Naive B cell (primary cell): ENCODE data around the gene TRIM26. TPM values are rescaled to one million over a fixed set of nuclear protein-coding genes. Genes with fewer than 3 reads are reported as not detected.
"Not testable (repeated sequence)": the region's sequence is repeated elsewhere in the genome, so short reads cannot be mapped to it uniquely, and the experiment has no call there.

Source experiments
- ATAC-seq, 2 donors: fragments of 150-1000 bp; cut with Tn5 transposase; 2 replicates each; pipeline ENCODE4 v1.10.0; 2021; ENCODE audit warnings: low read depth in 2 of 2, mild to moderate bottlenecking in 2 of 2, moderate library complexity in 2 of 2
- DNase-seq: peaks from one replicate; pipeline ENCODE4 v3.0.0; 2022
- H3K27ac Mint-ChIP-seq, 6 donors: one replicate each; pipeline ENCODE4 v1.8.0; 2020 to 2022; ENCODE audit warnings: mild to moderate bottlenecking in 6 of 6, mixed read lengths in 6 of 6, moderate library complexity in 5 of 6, inconsistent platforms in 2 of 6
- H3K27me3 Mint-ChIP-seq, 3 donors: one replicate each; pipeline ENCODE4 v1.8.0; 2021 to 2022; ENCODE audit warnings: mixed read lengths in 3 of 3, mild to moderate bottlenecking in 1 of 3
- H3K36me3 Mint-ChIP-seq, 2 donors: one replicate each; pipeline ENCODE4 v1.8.0; 2020 to 2022; ENCODE audit warnings: mixed read lengths in 2 of 2, inconsistent platforms in 1 of 2, mild to moderate bottlenecking in 1 of 2
- H3K4me1 Mint-ChIP-seq, 3 donors: one replicate each; pipeline ENCODE4 v1.8.0; 2020 to 2022; ENCODE audit warnings: mixed read lengths in 3 of 3, inconsistent platforms in 1 of 3, mild to moderate bottlenecking in 1 of 3, moderate library complexity in 1 of 3
- H3K4me3 Mint-ChIP-seq, 8 donors: one replicate each; pipeline ENCODE4 v1.8.0; 2020 to 2022; ENCODE audit warnings: mild to moderate bottlenecking in 8 of 8, mixed read lengths in 8 of 8, moderate library complexity in 8 of 8, inconsistent platforms in 2 of 8
- H3K9me3 Mint-ChIP-seq, 7 donors: one replicate each; pipeline ENCODE4 v1.8.0; 2020 to 2022; ENCODE audit warnings: mixed read lengths in 7 of 7, mild to moderate bottlenecking in 5 of 7, inconsistent platforms in 2 of 7, moderate library complexity in 1 of 7
- polyA plus RNA-seq, 6 donors: library from polyadenylated mRNA; unstranded; fragments of 300-500 nt; fragmentation: Illumina TruSeq; gene quantifications; one replicate each; pipeline ENCODE4 v1.2.3, GENCODE V29; 2021; ENCODE audit warnings: low read depth in 6 of 6

The TRIM26 gene
- polyA plus RNA-seq, 6 donors from 2014 or later, result 20.4 to 70.0 (median 48.2) TPM

DNA sequence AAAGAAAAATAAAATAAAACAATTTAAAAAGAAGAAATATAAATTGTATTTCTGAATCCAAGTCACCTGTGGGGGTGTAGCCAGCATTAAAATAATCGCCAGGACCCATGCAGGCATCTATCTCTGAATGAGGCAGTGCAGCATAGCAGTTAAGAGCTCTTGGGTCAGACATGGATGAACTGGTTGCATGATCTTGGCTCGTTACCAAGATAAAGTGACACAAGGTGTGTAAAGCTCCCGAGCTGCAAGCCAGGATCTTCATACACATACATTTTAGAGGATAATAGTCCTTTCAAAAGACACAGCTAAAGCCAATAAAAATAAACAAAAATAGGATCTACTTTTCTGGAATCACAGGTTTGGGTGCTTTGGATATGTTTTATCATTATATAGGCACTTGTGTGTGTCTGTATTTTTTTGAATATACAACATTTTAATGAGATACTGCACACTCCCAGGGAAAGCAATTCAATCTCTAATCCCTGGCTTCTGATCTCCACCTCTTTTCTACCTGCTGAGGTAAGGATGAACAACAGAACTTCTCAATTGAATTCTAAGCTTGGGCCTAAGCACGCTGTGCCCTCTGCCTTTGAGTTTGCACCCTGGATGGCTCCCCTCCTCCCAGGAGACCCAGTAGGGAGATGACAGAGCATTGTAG, 61.1 kb downstream of the TRIM26 start:
- H3K27me3 Mint-ChIP-seq, result peaks cover 35 to 66% (median 51%) of the 10 kb centered on the region in 3 donors

GRCh38 chr6:30151580-30151979, 61.6 kb downstream of the TRIM26 start:
- Mint-ChIP-seq H3K9me3 (no peaks in the 10 kb centered on the region), H3K4me1 (no peaks in the 10 kb centered on the region), H3K36me3 (no peaks in the 10 kb centered on the region), H3K27me3 (peaks cover 32 to 72% (median 51%) of the 10 kb centered on the region in 3 donors), H3K27ac (no peak overlapping the region), H3K4me3 (no peak overlapping the region)
- DNase-seq (no peak), ATAC-seq (no peak)

More for the DNA sequence above, 61.1 kb downstream of the TRIM26 start:
- DNase-seq (no peak), ATAC-seq (no peak)
- Mint-ChIP-seq H3K27ac (no peak overlapping the region), H3K4me3 (no peak overlapping the region), H3K4me1 (no peaks in the 10 kb centered on the region), H3K36me3 (no peaks in the 10 kb centered on the region), H3K9me3 (no peaks in the 10 kb centered on the region)

DNA sequence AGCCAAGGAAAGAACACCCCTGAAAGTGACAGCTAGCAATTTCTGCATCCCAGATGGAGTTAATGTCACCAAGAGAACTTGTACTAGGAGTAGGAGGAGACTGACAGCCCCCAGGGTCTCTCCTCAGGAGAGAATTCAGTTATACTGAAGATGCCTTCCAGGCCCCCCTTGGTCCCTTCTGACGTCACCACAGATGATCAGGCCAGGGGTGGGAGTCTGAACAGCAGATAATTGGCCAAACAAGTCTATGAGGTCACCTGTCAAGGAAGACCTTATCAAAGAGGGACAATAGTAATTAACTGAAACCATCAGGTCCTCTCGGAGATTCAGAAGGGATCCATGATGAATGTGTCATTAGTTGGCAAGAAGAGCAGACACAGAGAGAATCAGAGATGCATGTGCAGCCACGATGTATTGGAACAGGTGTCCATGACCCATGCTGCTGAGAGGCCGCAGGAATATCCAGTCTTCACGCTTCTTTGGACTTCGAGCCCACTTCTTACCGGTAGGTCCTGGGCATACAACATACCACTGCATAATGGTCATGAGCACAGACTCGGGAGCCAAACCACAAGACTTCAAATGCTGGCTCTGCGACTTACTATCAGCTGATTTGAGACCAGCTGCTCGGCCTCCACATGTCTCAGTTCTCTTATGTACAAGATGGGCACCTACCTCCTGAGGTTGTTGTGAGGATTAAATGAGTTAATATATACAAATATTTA, 62.4 kb downstream of the TRIM26 start:
- DNase-seq, result no peak
- Mint-ChIP-seq H3K27me3 (peaks cover 28 to 72% (median 48%) of the 10 kb centered on the region in 3 donors), H3K27ac (no peak overlapping the region), H3K9me3 (no peaks in the 10 kb centered on the region), H3K36me3 (no peaks in the 10 kb centered on the region), H3K4me1 (no peaks in the 10 kb centered on the region), H3K4me3 (no peak overlapping the region)
- ATAC-seq, result no peak

GRCh38 chr6:30149858-30150550, 63.2 kb downstream of the TRIM26 start:
- ATAC-seq (no peak), DNase-seq (no peak)
- Mint-ChIP-seq H3K4me3 (no peak overlapping the region), H3K27me3 (peaks cover 20 to 72% (median 49%) of the 10 kb centered on the region in 3 donors), H3K4me1 (no peaks in the 10 kb centered on the region), H3K27ac (no peak overlapping the region), H3K36me3 (no peaks in the 10 kb centered on the region), H3K9me3 (no peaks in the 10 kb centered on the region)

DNA sequence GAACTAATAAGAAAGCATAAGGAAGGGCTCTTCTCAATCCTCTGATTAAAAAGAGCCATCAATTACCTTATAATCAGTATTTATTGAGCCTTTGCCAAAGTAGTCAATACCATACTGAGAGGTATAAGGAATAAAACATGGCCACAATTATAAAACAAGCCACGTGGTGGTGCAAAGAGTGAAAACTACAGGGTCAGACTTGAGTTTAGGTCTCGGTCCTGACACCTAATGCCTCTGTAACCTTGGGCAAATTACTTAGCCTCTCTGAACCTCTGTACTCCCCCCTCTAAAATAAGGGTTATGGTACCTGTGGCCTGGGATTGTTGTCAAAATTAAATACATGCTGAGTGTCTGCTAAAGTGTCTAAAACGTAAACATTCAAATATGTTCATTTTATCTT, 64.0 kb downstream of the TRIM26 start:
- no peaks in the 10 kb centered on the region for H3K4me1 Mint-ChIP-seq
- H3K36me3 Mint-ChIP-seq, result no peaks in the 10 kb centered on the region
- ATAC-seq, result no peak
- no peaks in the 10 kb centered on the region for H3K9me3 Mint-ChIP-seq
- H3K4me3 Mint-ChIP-seq, result no peak overlapping the region
- no peak for DNase-seq
- peaks cover 27 to 72% (median 50%) of the 10 kb centered on the region in 3 donors for H3K27me3 Mint-ChIP-seq
- H3K27ac Mint-ChIP-seq, result no peak overlapping the region

GRCh38 chr6:30147096-30147495, 66.1 kb downstream of the TRIM26 start:
- DNase-seq (no peak), ATAC-seq (no peak)
- H3K27me3 Mint-ChIP-seq, result peaks cover 33 to 64% (median 44%) of the 10 kb centered on the region in 3 donors
- no peaks in the 10 kb centered on the region for H3K9me3 Mint-ChIP-seq
- H3K4me3 Mint-ChIP-seq, result no peak overlapping the region
- H3K27ac Mint-ChIP-seq, result no peak overlapping the region
- H3K4me1 Mint-ChIP-seq, result no peaks in the 10 kb centered on the region
- no peaks in the 10 kb centered on the region for H3K36me3 Mint-ChIP-seq

GRCh38 chr6:30145818-30146217, 67.4 kb downstream of the TRIM26 start:
- Mint-ChIP-seq H3K4me1 (no peaks in the 10 kb centered on the region), H3K27me3 (peaks cover 40 to 72% (median 55%) of the 10 kb centered on the region in 3 donors), H3K27ac (no peak overlapping the region), H3K4me3 (no peak overlapping the region), H3K36me3 (no peaks in the 10 kb centered on the region), H3K9me3 (no peaks in the 10 kb centered on the region)
- no peak for DNase-seq
- ATAC-seq, result no peak

DNA sequence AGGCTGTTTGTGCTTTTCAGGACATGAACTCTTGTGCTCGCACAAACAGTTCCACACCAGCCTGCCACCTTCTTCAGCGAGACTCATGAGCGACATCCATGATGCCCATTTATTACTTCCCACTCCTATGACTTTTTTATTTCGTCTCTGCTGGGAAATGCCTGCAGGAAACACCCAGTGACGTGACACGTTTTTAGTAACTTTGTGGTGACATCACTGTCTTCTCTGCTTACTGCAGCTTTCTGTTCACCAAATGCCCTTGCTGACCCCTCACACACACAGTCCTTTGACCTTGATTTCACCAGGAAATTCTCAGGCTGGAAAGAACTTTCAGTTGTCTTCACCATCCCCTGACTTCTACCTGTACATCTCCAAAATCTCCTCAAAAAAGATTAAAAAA, 68.4 kb downstream of the TRIM26 start:
- DNase-seq (no peak), ATAC-seq (no peak)
- no peaks in the 10 kb centered on the region for H3K4me1 Mint-ChIP-seq
- H3K27ac Mint-ChIP-seq, result no peak overlapping the region
- H3K9me3 Mint-ChIP-seq, result no peaks in the 10 kb centered on the region
- peaks cover 39 to 72% (median 55%) of the 10 kb centered on the region in 3 donors for H3K27me3 Mint-ChIP-seq
- H3K36me3 Mint-ChIP-seq, result no peaks in the 10 kb centered on the region
- H3K4me3 Mint-ChIP-seq, result no peak overlapping the region

DNA sequence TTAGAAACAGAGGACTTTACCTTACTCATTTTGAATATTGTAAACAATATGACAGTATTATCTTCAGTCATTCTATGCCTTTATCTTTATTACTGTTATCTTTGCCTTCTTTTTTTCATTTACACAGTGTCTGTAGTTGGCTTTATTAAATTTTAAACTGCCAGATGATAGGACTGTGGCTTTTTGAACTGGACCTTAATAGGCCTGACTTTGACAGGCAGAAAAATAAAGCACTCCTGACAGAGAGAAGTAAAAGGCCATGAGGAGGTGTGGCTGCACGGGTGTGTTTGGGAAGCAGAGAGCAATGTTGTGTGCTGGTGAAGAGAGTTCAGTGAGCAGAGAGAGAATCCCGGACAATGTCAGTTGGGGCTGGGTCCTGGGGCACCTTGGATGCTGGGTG, 69.4 kb downstream of the TRIM26 start:
- Mint-ChIP-seq H3K36me3 (no peaks in the 10 kb centered on the region), H3K9me3 (no peaks in the 10 kb centered on the region), H3K27ac (peak overlapping the region in 2 of 6 donors; percentile 12 to 45), H3K4me3 (no peak overlapping the region), H3K4me1 (no peaks in the 10 kb centered on the region), H3K27me3 (peaks cover 38 to 78% (median 60%) of the 10 kb centered on the region in 3 donors)
- DNase-seq (no peak), ATAC-seq (no peak)

GRCh38 chr6:30142665-30143064, 70.5 kb downstream of the TRIM26 start:
- ATAC-seq (no peak), DNase-seq (no peak)
- no peaks in the 10 kb centered on the region for H3K36me3 Mint-ChIP-seq
- peaks cover 44 to 76% (median 59%) of the 10 kb centered on the region in 3 donors for H3K27me3 Mint-ChIP-seq
- H3K4me3 Mint-ChIP-seq, result no peak overlapping the region
- H3K27ac Mint-ChIP-seq, result no peak overlapping the region
- H3K9me3 Mint-ChIP-seq, result no peaks in the 10 kb centered on the region
- H3K4me1 Mint-ChIP-seq, result no peaks in the 10 kb centered on the region

- Mint-ChIP-seq H3K27ac (peak overlapping the region in 1 of 6 donors; percentile 42), H3K27me3 (peaks cover 49 to 71% (median 57%) of the 10 kb centered on the region in 3 donors)
- H3K4me3 Mint-ChIP-seq, ATAC-seq, H3K36me3 Mint-ChIP-seq, H3K4me1 Mint-ChIP-seq, DNase-seq, H3K9me3 Mint-ChIP-seq: not testable (repeated sequence)
Measured at GRCh38 chr6:30140240-30140639, 73.0 kb downstream of the TRIM26 start.

- no peaks in the 10 kb centered on the region for H3K36me3 Mint-ChIP-seq
- H3K27me3 Mint-ChIP-seq, result peaks cover 47 to 66% (median 55%) of the 10 kb centered on the region in 3 donors
- H3K4me1 Mint-ChIP-seq, result no peaks in the 10 kb centered on the region
- no peak overlapping the region for H3K27ac Mint-ChIP-seq
- H3K9me3 Mint-ChIP-seq, result no peaks in the 10 kb centered on the region
- no peak overlapping the region for H3K4me3 Mint-ChIP-seq
- ATAC-seq (no peak), DNase-seq (no peak)
Measured at GRCh38 chr6:30136570-30137286, 76.5 kb downstream of the TRIM26 start.

DNA sequence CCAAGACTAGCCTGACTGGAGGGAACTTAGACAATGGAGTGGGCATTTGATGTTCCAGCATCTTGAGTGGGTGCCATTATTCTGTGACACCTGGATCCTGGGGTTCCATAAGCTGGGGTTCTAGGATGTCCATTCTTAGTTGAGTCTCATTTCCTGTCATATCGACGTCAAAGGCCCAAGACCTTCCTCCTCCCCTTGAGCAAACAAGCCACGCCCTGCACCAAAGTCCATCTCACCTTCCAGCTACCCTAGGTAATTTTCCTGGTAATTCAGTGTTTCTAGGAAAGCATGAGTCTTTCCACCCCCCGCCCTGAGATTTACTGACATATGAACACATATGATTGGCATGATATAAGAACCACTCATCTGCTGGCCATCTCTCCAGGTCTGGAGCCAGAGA, 77.4 kb downstream of the TRIM26 start, which contains the start of gene TRIM40:
TRIM40 (plus strand) TSS at position 384 of the 400 bp plus-strand sequence. CDS start 897 bp downstream, outside the sequence.
- no peak within 1 kb of the TSS for H3K4me3 Mint-ChIP-seq
- ATAC-seq (no peak), DNase-seq (no peak)
- H3K9me3 Mint-ChIP-seq, result no peaks in the 10 kb centered on the region
- peaks cover 48 to 66% (median 55%) of the 10 kb centered on the region in 3 donors for H3K27me3 Mint-ChIP-seq
- peak within 1 kb of the TSS in 1 of 6 donors; percentile 8 for H3K27ac Mint-ChIP-seq
- H3K4me1 Mint-ChIP-seq, result peaks cover 4 to 5% (median 4%) of the 10 kb centered on the region in 3 donors
- H3K36me3 Mint-ChIP-seq, result no peaks in the 10 kb centered on the region
